Thoracic aorta (tissue), 2 donors: ENCODE results near the gene ADARB2. TPM values are rescaled to one million over a fixed set of nuclear protein-coding genes. Genes with fewer than 3 reads are reported as not detected.

ENCODE experiments used
- ATAC-seq: fragments of 150-250 bp; one replicate; pipeline ENCODE4 v1.8.0; 2017; ENCODE audit warnings: low read depth; ENCODE audit not compliant: insufficient number of reproducible peaks, low FRiP score
- DNase-seq: peaks from one replicate; pipeline ENCODE4 v3.0.0-alpha.2; 2020; ENCODE audit warnings: low spot score
- H3K27ac ChIP-seq, 2 donors: fragments of 200-600 bp; sonication (generic); 1 replicate in 1 of 2; 2 replicates in 1 of 2; pipeline ENCODE4 v1.5.1; 2016; ENCODE audit warnings: mild to moderate bottlenecking in 2 of 2, moderate library complexity in 2 of 2
- H3K27me3 ChIP-seq: fragments of 200-600 bp; sonication (generic); replicated peaks from 2 replicates; pipeline ENCODE4 v1.6.0; 2016; ENCODE audit warnings: mild to moderate bottlenecking; ENCODE audit not compliant: insufficient read depth
- H3K36me3 ChIP-seq: fragments of 200-600 bp; sonication (generic); one replicate; pipeline ENCODE4 v1.5.1; 2016
- H3K4me1 ChIP-seq, 2 donors: fragments of 200-600 bp; sonication (generic); 1 replicate in 1 of 2; 2 replicates in 1 of 2; pipeline versions ENCODE4 v1.5.1 to v1.6.0; 2016; ENCODE audit warnings: low read depth in 2 of 2, mild to moderate bottlenecking in 1 of 2; ENCODE audit not compliant: control insufficient read depth in 1 of 2
- H3K4me3 ChIP-seq: fragments of 200-600 bp; sonication (generic); 2 replicates; pipeline ENCODE4 v1.5.1; 2016; ENCODE audit warnings: mild to moderate bottlenecking
- H3K9me3 ChIP-seq: fragments of 200-600 bp; sonication (generic); 2 replicates; pipeline ENCODE4 v1.5.1; 2016
- total RNA-seq, 2 donors: library from RNA; depleted of rRNA; stranded (reverse); fragments of >200 nt; gene quantifications; one replicate each; pipeline versions ENCODE4 v1.1.0 to v1.2.3, GENCODE V29; 2016
- TF ChIP-seq, protein P1 (sequence below): fragments of 200-600 bp; sonication (generic); IDR thresholded peaks from one replicate; pipeline ENCODE4 v1.5.1; 2019; ENCODE audit warnings: antibody characterized with exemption

ADARB2 gene
- total RNA-seq, 2 donors from 2014 or later = 0.71 to 3.1 TPM

DNA sequence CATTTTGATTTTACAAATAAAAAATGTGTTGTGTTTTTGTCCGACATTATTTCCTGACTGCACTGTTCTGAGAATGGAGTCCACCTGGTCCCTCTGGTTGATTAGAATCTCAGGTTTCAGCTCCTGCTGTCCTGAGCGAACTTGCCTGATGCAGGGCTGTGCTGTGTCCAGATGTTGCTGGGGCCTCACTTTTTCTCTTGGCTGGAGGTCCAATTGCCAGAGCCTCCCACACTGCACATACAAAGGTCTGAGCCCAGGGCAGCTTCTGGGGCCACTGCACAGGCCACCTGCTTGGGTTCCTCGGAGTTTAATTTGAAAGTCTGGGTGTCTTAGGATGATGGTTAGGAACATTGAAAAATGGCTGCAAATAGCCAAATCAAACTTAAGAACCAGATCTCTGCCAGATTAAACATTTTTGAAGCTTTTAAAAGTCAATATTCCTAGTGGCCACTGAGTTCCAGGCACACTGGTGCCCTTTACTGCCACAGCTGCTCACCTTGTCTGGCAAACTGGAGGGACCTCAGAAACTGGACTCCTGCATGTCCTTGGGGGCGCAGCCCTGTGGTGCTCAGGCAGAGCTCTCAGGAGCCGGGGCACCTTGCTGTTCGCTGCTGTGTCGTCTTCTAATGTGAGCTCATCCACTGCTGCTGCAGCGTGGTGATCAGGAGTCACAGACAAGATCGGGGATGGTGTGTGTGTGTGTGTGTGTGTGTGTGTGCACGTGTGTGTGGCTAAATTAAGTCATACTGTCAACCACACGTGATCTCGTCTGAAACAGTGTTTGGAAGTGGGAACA is 606.1 kb downstream of the ADARB2 start:
- TF ChIP-seq, protein P1, sequence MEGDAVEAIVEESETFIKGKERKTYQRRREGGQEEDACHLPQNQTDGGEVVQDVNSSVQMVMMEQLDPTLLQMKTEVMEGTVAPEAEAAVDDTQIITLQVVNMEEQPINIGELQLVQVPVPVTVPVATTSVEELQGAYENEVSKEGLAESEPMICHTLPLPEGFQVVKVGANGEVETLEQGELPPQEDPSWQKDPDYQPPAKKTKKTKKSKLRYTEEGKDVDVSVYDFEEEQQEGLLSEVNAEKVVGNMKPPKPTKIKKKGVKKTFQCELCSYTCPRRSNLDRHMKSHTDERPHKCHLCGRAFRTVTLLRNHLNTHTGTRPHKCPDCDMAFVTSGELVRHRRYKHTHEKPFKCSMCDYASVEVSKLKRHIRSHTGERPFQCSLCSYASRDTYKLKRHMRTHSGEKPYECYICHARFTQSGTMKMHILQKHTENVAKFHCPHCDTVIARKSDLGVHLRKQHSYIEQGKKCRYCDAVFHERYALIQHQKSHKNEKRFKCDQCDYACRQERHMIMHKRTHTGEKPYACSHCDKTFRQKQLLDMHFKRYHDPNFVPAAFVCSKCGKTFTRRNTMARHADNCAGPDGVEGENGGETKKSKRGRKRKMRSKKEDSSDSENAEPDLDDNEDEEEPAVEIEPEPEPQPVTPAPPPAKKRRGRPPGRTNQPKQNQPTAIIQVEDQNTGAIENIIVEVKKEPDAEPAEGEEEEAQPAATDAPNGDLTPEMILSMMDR = no peak
- Histone ChIP-seq H3K36me3 (peaks cover 32% of the 10 kb centered on the region), H3K9me3 (no peaks in the 10 kb centered on the region), H3K4me1 (no peaks in the 10 kb centered on the region), H3K4me3 (no peak overlapping the region), H3K27me3 (no peaks in the 10 kb centered on the region), H3K27ac (no peak overlapping the region)
- ATAC-seq (no peak), DNase-seq (no peak)

DNA sequence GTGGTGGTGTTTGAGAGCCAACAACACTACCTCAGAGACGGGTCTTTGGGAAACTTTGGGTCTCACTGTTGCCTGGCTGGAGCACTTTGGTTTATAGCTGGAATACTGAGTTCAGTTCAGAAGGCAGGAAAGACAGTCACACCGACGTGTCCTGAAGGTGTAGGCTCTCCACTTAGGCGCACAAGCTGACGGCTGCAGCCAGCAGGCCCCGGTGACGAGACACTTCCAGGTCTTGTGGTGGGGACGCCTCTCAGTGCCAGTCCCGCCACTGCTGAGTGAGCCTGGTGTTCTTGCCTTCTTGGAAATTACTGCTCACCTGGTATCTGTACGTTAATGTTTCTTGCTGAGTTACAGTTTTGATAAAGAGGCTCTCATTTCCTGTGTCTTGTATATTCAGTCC is 607.1 kb downstream of the ADARB2 start:
- Histone ChIP-seq H3K27me3 (no peaks in the 10 kb centered on the region), H3K4me1 (no peaks in the 10 kb centered on the region), H3K27ac (no peak overlapping the region), H3K36me3 (peaks cover 38% of the 10 kb centered on the region), H3K4me3 (no peak overlapping the region), H3K9me3 (no peaks in the 10 kb centered on the region)
- DNase-seq = no peak
- TF ChIP-seq, protein P1 = no peak
- no peak for ATAC-seq

DNA sequence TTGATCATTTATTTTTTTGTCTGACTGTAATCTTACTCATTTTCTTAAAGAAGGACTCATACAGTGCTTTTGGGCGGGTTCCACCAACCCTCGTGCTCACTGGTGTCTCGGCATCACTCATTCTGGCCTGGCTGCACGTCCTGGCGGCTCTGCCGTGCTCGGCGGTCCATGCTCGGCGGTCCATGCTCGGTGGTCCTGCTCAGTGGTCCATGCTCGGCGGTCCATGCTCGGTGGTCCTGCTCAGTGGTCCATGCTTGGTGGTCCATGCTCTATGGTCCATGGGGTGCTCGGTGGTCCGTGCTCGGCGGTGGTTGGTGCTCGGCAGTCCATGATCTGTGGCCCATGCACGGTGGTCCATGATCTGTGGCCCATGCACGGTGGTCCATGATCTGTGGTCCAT is 608.7 kb downstream of the ADARB2 start:
- DNase-seq = no peak
- Histone ChIP-seq H3K4me3 (no peak overlapping the region), H3K9me3 (no peaks in the 10 kb centered on the region), H3K4me1 (no peaks in the 10 kb centered on the region), H3K27ac (no peak overlapping the region), H3K36me3 (peaks cover 52% of the 10 kb centered on the region), H3K27me3 (no peaks in the 10 kb centered on the region)
- no peak for ATAC-seq
- TF ChIP-seq, protein P1 = no peak

DNA sequence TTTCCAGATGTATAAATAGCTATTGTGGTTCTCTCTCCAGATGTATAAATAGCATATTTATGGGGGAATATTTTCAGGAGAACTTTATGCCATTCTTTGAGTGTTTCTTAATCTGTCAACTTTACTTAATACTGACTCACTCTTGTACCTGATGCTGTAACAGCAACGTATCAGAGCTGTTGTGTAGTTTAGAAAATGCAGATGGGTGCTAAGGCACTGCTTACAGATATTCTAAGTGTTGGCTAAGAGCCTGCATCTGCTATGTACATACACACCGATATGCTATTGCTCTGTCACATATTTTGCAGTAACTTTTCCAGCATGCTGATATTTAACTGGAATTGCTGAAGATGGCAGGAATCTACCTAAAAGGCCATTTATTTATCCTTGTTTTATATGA is 609.2 kb downstream of the ADARB2 start:
- Histone ChIP-seq H3K9me3 (no peaks in the 10 kb centered on the region), H3K4me1 (no peaks in the 10 kb centered on the region), H3K36me3 (peaks cover 52% of the 10 kb centered on the region), H3K4me3 (no peak overlapping the region), H3K27ac (no peak overlapping the region), H3K27me3 (no peaks in the 10 kb centered on the region)
- TF ChIP-seq, protein P1 = no peak
- ATAC-seq (no peak), DNase-seq (no peak)

DNA sequence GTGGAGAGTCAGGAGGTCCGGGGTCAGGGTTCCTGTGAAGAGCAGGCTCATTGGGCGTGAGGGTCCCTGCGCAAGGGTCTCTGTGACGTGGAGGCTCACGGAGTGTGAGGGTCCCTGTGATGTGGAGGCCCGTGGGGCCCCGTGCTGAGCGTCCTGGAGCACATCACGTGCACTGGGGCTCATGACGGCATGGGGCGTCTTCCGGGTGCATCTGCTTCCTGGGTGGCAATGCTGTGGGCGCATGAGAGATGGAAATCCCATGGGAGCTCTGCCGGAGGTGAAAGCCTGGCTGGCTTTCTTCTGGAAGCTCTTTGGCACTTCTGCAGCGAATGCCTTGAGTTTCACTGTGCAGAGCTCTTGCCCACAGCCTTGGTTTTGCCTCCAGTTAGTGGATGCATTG is 609.7 kb downstream of the ADARB2 start:
- no peaks in the 10 kb centered on the region for H3K9me3 ChIP-seq
- no peak overlapping the region for H3K4me3 ChIP-seq
- H3K27me3 ChIP-seq = no peaks in the 10 kb centered on the region
- H3K36me3 ChIP-seq = peaks cover 52% of the 10 kb centered on the region
- DNase-seq = no peak
- H3K4me1 ChIP-seq = no peaks in the 10 kb centered on the region
- no peak for ATAC-seq
- H3K27ac ChIP-seq = no peak overlapping the region
- TF ChIP-seq, protein P1 = no peak
